ENCODE measurements around the gene TDRD3. TPM values are rescaled to one million over a fixed set of nuclear protein-coding genes. Genes with fewer than 3 reads are reported as not detected.
"Not testable (repeated sequence)": the region's sequence is repeated elsewhere in the genome, so short reads cannot be mapped to it uniquely, and the experiment has no call there.

The TDRD3 gene
- polyA plus RNA-seq, 1 experiment, result 10.8 TPM

DNA sequence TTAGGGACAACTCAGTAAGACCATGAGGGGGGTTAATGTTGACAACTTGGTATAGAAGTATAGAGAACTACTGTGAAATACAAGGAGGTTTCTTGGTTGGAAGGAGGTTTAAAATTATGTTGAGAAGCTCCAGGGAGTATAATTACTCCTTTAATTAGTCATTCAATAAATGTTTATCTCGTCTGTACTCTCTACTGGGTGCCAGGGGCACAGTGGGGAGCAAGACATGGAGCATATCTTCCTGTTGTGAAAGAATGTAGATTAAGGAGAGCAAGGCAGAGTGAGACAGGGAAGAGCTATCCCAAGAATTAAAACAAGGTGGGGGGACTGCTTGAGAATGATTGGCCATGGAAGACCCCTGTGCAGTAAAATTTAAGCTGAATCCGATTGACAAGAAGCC lies 33.7 kb upstream of the TDRD3 start:
- Histone ChIP-seq H3K4me3 (ENCODE audit: low read depth, low read length) (no peak overlapping the region), H3K27ac (ENCODE audit: low read depth, low read length) (no peak overlapping the region), H3K27me3 (ENCODE audit: control insufficient read depth, insufficient read depth, low read length) (no peaks in the 10 kb centered on the region), H3K9me3 (ENCODE audit: control insufficient read depth, insufficient read depth, low read length) (no peaks in the 10 kb centered on the region)
- CTCF ChIA-PET, result no interaction called here
- POLR2A ChIA-PET, result no interaction called here
- TF ChIP-seq, protein P1, sequence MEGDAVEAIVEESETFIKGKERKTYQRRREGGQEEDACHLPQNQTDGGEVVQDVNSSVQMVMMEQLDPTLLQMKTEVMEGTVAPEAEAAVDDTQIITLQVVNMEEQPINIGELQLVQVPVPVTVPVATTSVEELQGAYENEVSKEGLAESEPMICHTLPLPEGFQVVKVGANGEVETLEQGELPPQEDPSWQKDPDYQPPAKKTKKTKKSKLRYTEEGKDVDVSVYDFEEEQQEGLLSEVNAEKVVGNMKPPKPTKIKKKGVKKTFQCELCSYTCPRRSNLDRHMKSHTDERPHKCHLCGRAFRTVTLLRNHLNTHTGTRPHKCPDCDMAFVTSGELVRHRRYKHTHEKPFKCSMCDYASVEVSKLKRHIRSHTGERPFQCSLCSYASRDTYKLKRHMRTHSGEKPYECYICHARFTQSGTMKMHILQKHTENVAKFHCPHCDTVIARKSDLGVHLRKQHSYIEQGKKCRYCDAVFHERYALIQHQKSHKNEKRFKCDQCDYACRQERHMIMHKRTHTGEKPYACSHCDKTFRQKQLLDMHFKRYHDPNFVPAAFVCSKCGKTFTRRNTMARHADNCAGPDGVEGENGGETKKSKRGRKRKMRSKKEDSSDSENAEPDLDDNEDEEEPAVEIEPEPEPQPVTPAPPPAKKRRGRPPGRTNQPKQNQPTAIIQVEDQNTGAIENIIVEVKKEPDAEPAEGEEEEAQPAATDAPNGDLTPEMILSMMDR (IDR thresholded peaks at IDR 0.05; ENCODE audit: low read depth, low read length), result no peak
- DNase-seq (ENCODE audit: low read depth, low spot score), result no peak

DNA sequence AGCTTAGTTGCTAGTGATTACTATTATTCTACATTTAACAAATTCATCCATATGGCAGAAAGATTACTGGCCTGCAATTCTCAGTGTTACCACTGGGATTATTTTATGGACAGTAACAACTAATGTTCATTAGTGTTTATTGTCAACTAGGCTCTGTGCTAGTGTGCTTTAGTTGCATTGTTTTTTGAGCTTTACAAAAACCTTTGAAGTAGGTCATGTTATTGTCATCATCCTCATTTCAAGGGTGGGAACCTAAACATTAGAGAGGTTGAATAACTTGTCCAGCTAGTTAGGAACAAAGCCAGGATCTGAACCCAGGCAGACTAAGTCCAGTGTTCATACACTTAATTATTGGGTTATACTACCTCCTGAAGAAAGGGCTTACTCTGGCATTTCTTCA lies 27.8 kb upstream of the TDRD3 start:
- DNase-seq (ENCODE audit: low read depth, low spot score), result no peak
- H3K9me3 ChIP-seq (ENCODE audit: control insufficient read depth, insufficient read depth, low read length), result no peaks in the 10 kb centered on the region
- POLR2A ChIA-PET, result no interaction called here
- H3K27ac ChIP-seq (ENCODE audit: low read depth, low read length), result no peak overlapping the region
- CTCF ChIA-PET, result interaction anchor here (0.6 to 1.9 kb wide), 13 partner anchors 9 to 1005 kb away, joined by 3 to 11 read pairs (median 3); no protein-coding TSS in a partner anchor
- TF ChIP-seq, protein P1 (IDR thresholded peaks at IDR 0.05; ENCODE audit: low read depth, low read length), result peak; percentile 43
- no peaks in the 10 kb centered on the region for H3K27me3 ChIP-seq (ENCODE audit: control insufficient read depth, insufficient read depth, low read length)
- H3K4me3 ChIP-seq (ENCODE audit: low read depth, low read length), result no peak overlapping the region

DNA sequence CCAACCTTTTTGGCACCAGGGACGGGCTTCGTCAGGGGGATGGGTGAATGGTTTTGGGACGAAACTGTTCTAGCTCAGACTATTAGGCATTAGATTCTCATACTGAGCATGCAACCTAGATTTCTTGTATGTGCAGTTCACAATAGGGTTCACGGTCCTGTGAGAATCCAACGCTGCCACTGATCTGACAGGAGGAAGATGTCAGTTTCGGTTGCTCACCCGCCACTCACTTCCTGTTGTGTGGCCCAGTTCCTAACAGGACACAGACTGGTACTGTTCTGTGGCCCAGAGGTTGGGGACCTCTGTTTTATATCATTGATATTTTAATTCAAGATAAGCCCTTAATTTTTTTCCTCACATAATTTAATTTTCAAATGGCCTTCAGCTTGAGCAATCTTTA lies 26.7 kb upstream of the TDRD3 start:
- no peaks in the 10 kb centered on the region for H3K9me3 ChIP-seq (ENCODE audit: control insufficient read depth, insufficient read depth, low read length)
- DNase-seq (ENCODE audit: low read depth, low spot score), result no peak
- no peaks in the 10 kb centered on the region for H3K27me3 ChIP-seq (ENCODE audit: control insufficient read depth, insufficient read depth, low read length)
- TF ChIP-seq, protein P1 (IDR thresholded peaks at IDR 0.05; ENCODE audit: low read depth, low read length), result no peak
- ChIA-PET CTCF (interaction anchor here (1.9 kb wide), 1 partner anchor 10 kb away, joined by 11 read pairs; no protein-coding TSS in a partner anchor), POLR2A (no interaction called here)
- no peak overlapping the region for H3K27ac ChIP-seq (ENCODE audit: low read depth, low read length)
- H3K4me3 ChIP-seq (ENCODE audit: low read depth, low read length), result no peak overlapping the region

DNA sequence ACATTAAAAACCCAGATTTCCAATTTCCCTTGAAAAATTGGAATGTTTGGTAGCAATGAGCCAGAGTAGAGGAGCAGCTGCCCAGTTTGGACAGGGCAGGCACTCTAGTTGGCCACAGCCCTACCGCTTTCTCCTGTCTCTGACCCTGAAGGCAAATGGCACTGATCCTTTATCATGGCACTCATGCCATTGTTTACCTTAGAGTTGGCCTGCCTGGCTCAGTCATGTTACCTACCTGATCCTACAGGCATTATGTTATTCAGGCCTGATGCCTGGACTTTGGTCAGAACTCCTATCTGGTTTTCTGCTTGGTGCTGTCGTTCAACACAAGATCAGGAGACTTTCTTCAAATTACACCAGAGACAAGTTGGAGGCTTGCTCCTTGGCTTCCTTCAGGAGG lies 24.9 kb upstream of the TDRD3 start:
- DNase-seq (ENCODE audit: low read depth, low spot score), result no peak
- Histone ChIP-seq H3K27ac (ENCODE audit: low read depth, low read length) (no peak overlapping the region), H3K27me3 (ENCODE audit: control insufficient read depth, insufficient read depth, low read length) (no peaks in the 10 kb centered on the region), H3K4me3 (ENCODE audit: low read depth, low read length) (no peak overlapping the region), H3K9me3 (ENCODE audit: control insufficient read depth, insufficient read depth, low read length) (no peaks in the 10 kb centered on the region)
- TF ChIP-seq, protein P1 (IDR thresholded peaks at IDR 0.05; ENCODE audit: low read depth, low read length), result no peak
- ChIA-PET POLR2A (no interaction called here), CTCF (no interaction called here)

DNA sequence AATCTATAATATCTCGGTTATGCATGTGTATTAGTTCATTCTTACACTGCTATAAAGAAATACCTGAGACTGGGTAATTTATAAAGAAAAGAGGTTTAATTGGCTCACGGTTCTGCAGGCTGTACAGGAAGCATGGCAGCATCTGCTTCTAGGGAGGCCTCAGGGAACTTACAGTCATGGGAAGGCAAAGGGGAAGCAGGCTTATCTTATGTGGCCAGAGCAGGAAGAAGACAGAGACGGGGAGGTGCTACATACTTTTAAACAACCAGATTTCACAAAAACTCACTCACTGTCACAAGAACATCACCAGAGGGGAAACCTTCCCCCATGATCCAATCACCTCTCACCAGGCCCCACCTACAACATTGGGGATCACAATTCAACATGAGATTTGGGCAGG lies 17.7 kb upstream of the TDRD3 start:
- not testable (repeated sequence) for H3K9me3 ChIP-seq (ENCODE audit: control insufficient read depth, insufficient read depth, low read length); H3K27ac ChIP-seq (ENCODE audit: low read depth, low read length); H3K4me3 ChIP-seq (ENCODE audit: low read depth, low read length); DNase-seq (ENCODE audit: low read depth, low spot score); H3K27me3 ChIP-seq (ENCODE audit: control insufficient read depth, insufficient read depth, low read length)
- ChIA-PET CTCF (interaction anchor here (3.2 kb wide), 1 partner anchor 10 kb away, joined by 11 read pairs; no protein-coding TSS in a partner anchor), POLR2A (interaction anchor here (0.8 kb wide), 1 partner anchor 17 kb away, joined by 3 read pairs; the partner anchor contains the start of gene TDRD3)
